BJ (cell line): ENCODE measurements around the gene IL17F. TPM values are rescaled to one million over a fixed set of nuclear protein-coding genes. Genes with fewer than 3 reads are reported as not detected.

Experiments
- CTCF ChIA-PET: fragments of 350-600 bp; formaldehyde crosslinking; extraction: SDS; loops from one replicate; lab custom pipeline; 2021; ENCODE audit warnings: antibody characterized with exemption, inconsistent platforms; lab: Yijun Ruan, JAX
- POLR2A ChIA-PET: fragments of 300-600 bp; sonication (Branson Sonifier 250); formaldehyde crosslinking; extraction: SDS; loops from one replicate; lab custom pipeline; 2021; ENCODE audit warnings: antibody characterized with exemption; lab: Charles Lee
- DNase-seq: peaks from one replicate; pipeline ENCODE4 v3.0.0-alpha.2; 2011; ENCODE audit warnings: low read depth
- H3K27me3 ChIP-seq: 2 replicates; pipeline ENCODE4 v1.6.0; 2011; ENCODE audit warnings: low read length; ENCODE audit not compliant: control insufficient read depth, insufficient read depth
- H3K36me3 ChIP-seq: 2 replicates; pipeline ENCODE4 v1.5.1; 2011; ENCODE audit warnings: low read length; ENCODE audit not compliant: control insufficient read depth, insufficient read depth
- H3K4me3 ChIP-seq: 2 replicates; pipeline ENCODE4 v1.5.1; 2011; ENCODE audit warnings: low read depth, mild to moderate bottlenecking, control low read depth, low read length
- CTCF ChIP-seq: IDR thresholded peaks from 2 replicates; pipeline ENCODE4 v1.5.1; 2011; ENCODE audit warnings: low read depth, mild to moderate bottlenecking, control low read depth, inconsistent platforms, low read length, moderate library complexity; ENCODE audit not compliant: insufficient read depth
- polyA plus RNA-seq: library from polyadenylated mRNA; depleted of rRNA; stranded (reverse); fragments of >200 nt; gene quantifications from 2 replicates; pipeline ENCODE4 v1.2.3, GENCODE V29; 2011

The IL17F gene
- polyA plus RNA-seq, 1 experiment = not detected

- Histone ChIP-seq H3K36me3 (no peaks in the 10 kb centered on the region), H3K27me3 (no peaks in the 10 kb centered on the region; the same call in 1 of the 2 replicates), H3K4me3 (no peak overlapping the region)
- no peak for TF ChIP-seq CTCF
- ChIA-PET CTCF (no interaction called here), POLR2A (no interaction called here)
- no peak for DNase-seq
Observed at GRCh38 chr6:52221302-52221701, 23.0 kb downstream of the IL17F start.

GRCh38 chr6:52217761-52218160 lies 26.5 kb downstream of the IL17F start:
- no peak for DNase-seq
- POLR2A ChIA-PET = no interaction called here
- CTCF ChIA-PET = no interaction called here
- no peaks in the 10 kb centered on the region for H3K27me3 ChIP-seq
- no peak overlapping the region for H3K4me3 ChIP-seq
- no peaks in the 10 kb centered on the region for H3K36me3 ChIP-seq
- no peak for TF ChIP-seq CTCF

- ChIA-PET CTCF (no interaction called here), POLR2A (no interaction called here)
- TF ChIP-seq CTCF = no peak
- no peak for DNase-seq
- no peaks in the 10 kb centered on the region for H3K27me3 ChIP-seq
- H3K36me3 ChIP-seq = no peaks in the 10 kb centered on the region
- H3K4me3 ChIP-seq = no peak overlapping the region
Observed at GRCh38 chr6:52216932-52217575, 27.2 kb downstream of the IL17F start.

GRCh38 chr6:52215787-52216186 lies 28.5 kb downstream of the IL17F start:
- DNase-seq = no peak
- H3K27me3 ChIP-seq = no peaks in the 10 kb centered on the region
- no peak overlapping the region for H3K4me3 ChIP-seq
- POLR2A ChIA-PET = no interaction called here
- CTCF ChIA-PET = no interaction called here
- TF ChIP-seq CTCF = no peak
- H3K36me3 ChIP-seq = no peaks in the 10 kb centered on the region

GRCh38 chr6:52213127-52213526 lies 31.2 kb downstream of the IL17F start:
- ChIA-PET POLR2A (no interaction called here), CTCF (no interaction called here)
- no peaks in the 10 kb centered on the region for H3K27me3 ChIP-seq
- DNase-seq = no peak
- H3K4me3 ChIP-seq = no peak overlapping the region
- no peak for TF ChIP-seq CTCF
- H3K36me3 ChIP-seq = no peaks in the 10 kb centered on the region
